CD4-positive, CD25-positive, alpha-beta regulatory T cell (primary cell): ENCODE data around the gene RFX2. TPM values are rescaled to one million over a fixed set of nuclear protein-coding genes. Genes with fewer than 3 reads are reported as not detected.

Experiments used
- ATAC-seq, 2 donors: fragments of 150-1000 bp; cut with Tn5 transposase; one replicate each; pipeline ENCODE4 v1.10.0; 2021; ENCODE audit warnings: low read depth in 2 of 2, moderate number of reproducible peaks in 2 of 2, moderate library complexity in 1 of 2
- DNase-seq, 3 donors: peaks; one replicate each; pipeline versions ENCODE4 v3.0.0 to v3.0.0-alpha.2; 2012 to 2022; ENCODE audit warnings: mixed read lengths in 1 of 3
- H3K27ac ChIP-seq: one replicate; pipeline ENCODE4 v1.7.0; 2013; ENCODE audit warnings: mild to moderate bottlenecking, low read length; ENCODE audit not compliant: insufficient read depth, poor library complexity, severe bottlenecking
- H3K27me3 ChIP-seq: one replicate; pipeline ENCODE4 v1.7.0; 2013; ENCODE audit warnings: low read length; ENCODE audit not compliant: control insufficient read depth, insufficient read depth
- H3K36me3 ChIP-seq: one replicate; pipeline ENCODE4 v1.7.0; 2013; ENCODE audit warnings: mild to moderate bottlenecking, low read length, moderate library complexity; ENCODE audit not compliant: control insufficient read depth, insufficient read depth
- H3K4me1 ChIP-seq: 2 replicates; pipeline ENCODE4 v1.7.0; 2013; ENCODE audit warnings: mild to moderate bottlenecking, low read length; ENCODE audit not compliant: insufficient read depth, control insufficient read depth, poor library complexity, severe bottlenecking
- H3K4me3 ChIP-seq: one replicate; pipeline ENCODE4 v1.7.0; 2013; ENCODE audit warnings: low read depth, mild to moderate bottlenecking, low read length, moderate library complexity
- H3K9me3 ChIP-seq, 2 experiments: 1 replicate in 1 of 2; 2 replicates in 1 of 2; pipeline ENCODE4 v1.7.0; 2013; ENCODE audit warnings: low read length in 2 of 2, mild to moderate bottlenecking in 1 of 2, moderate library complexity in 1 of 2; ENCODE audit not compliant: control insufficient read depth in 2 of 2
- H3K27ac Mint-ChIP-seq, 3 donors: one replicate each; pipeline ENCODE4 v1.8.0; 2020 to 2022; ENCODE audit warnings: mild to moderate bottlenecking in 3 of 3, mixed read lengths in 3 of 3, moderate library complexity in 2 of 3
- H3K27me3 Mint-ChIP-seq: one replicate; pipeline ENCODE4 v1.8.0; 2022; ENCODE audit warnings: mild to moderate bottlenecking, mixed read lengths
- H3K36me3 Mint-ChIP-seq: one replicate; pipeline ENCODE4 v1.8.0; 2020; ENCODE audit warnings: mixed read lengths
- H3K4me1 Mint-ChIP-seq, 4 donors: one replicate each; pipeline ENCODE4 v1.8.0; 2020 to 2022; ENCODE audit warnings: mixed read lengths in 4 of 4, mild to moderate bottlenecking in 1 of 4
- H3K4me3 Mint-ChIP-seq, 4 donors: one replicate each; pipeline ENCODE4 v1.8.0; 2020 to 2022; ENCODE audit warnings: mild to moderate bottlenecking in 4 of 4, mixed read lengths in 4 of 4, moderate library complexity in 3 of 4
- H3K9me3 Mint-ChIP-seq, 7 donors: one replicate each; pipeline ENCODE4 v1.8.0; 2020 to 2022; ENCODE audit warnings: mixed read lengths in 7 of 7, mild to moderate bottlenecking in 3 of 7, moderate library complexity in 2 of 7
- polyA plus RNA-seq, 4 donors: library from polyadenylated mRNA; unstranded; fragments of 300-500 nt; fragmentation: Illumina TruSeq; gene quantifications; one replicate each; pipeline ENCODE4 v1.2.3, GENCODE V29; 2021
- total RNA-seq: library from RNA; stranded (reverse); gene quantifications from one replicate; pipeline ENCODE4 v1.2.3, GENCODE V29; 2022

RFX2 gene
- total and polyA plus RNA-seq, 5 donors from 2014 or later, result 1.3 to 3.3 (median 2.3) TPM

- Histone ChIP-seq H3K9me3 (no peaks in the 10 kb centered on the region), H3K27ac (no peak overlapping the region), H3K36me3 (peaks cover 38% of the 10 kb centered on the region), H3K27me3 (no peaks in the 10 kb centered on the region), H3K4me3 (no peak overlapping the region), H3K4me1 (peaks cover 82% of the 10 kb centered on the region)
- peak overlapping the region; percentile 82 to 89 (median 87) for H3K27ac Mint-ChIP-seq
- H3K4me3 Mint-ChIP-seq, result peak overlapping the region in 1 of 4 donors; percentile 67
- peaks cover 13 to 95% (median 70%) of the 10 kb centered on the region in 4 donors for H3K4me1 Mint-ChIP-seq
- H3K27me3 Mint-ChIP-seq, result no peaks in the 10 kb centered on the region
- H3K36me3 Mint-ChIP-seq, result peaks cover 18% of the 10 kb centered on the region
- DNase-seq (no peak), ATAC-seq (no peak)
- no peaks in the 10 kb centered on the region for H3K9me3 Mint-ChIP-seq
These were observed 140.8 kb downstream of the RFX2 start for GRCh38 chr19:5969476-5969875.

DNA sequence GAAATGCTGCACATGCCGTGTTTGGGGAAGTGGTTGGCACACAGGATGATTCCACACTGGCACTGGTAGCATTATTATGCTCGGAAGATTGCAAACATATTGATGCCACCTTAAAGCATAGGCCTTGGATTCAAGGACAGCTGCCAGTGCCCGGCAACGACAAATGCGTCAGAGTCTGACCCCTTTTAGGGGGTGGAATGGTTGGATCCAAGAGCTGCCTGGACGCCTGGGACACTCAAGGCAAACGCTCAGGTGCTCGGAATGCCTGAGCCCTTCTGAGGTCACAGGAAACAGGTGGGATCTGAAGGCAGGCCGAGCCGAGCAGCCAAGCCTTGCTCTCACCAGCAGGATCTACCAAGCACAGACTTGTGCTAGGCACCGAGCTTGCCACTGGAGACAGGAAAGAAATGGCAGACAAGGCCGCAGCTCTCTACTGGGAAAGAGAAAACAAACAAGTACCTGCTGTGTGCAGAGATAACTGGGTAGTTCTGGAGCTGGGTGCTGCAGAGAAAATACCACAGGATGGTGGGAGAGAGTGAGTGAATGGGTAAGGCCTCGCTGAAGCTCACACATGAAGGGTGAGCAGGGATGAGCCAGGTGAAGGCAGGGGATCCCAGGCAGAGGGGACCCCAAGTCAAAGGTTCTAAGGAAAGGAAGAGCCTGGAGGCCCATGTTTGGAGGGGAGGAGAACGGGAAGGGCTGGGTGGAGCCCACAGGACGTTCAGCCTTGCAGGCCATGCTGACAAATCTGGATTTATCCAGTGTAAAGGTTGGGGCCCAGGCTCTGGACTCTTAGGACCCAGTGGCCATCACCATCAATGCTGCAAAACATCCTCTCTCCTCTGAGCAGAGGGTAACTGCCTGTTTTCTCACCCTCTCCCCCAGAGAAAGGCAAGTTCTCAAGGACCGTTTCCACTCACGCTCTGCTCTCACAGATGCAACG, 141.6 kb downstream of the RFX2 start:
- Histone ChIP-seq H3K4me1 (peaks cover 82% of the 10 kb centered on the region), H3K27ac (peak overlapping the region; percentile 60), H3K27me3 (no peaks in the 10 kb centered on the region), H3K36me3 (peaks cover 36% of the 10 kb centered on the region), H3K9me3 (no peaks in the 10 kb centered on the region), H3K4me3 (peak overlapping the region; percentile 1)
- H3K36me3 Mint-ChIP-seq, result peaks cover 21% of the 10 kb centered on the region
- no peaks in the 10 kb centered on the region for H3K27me3 Mint-ChIP-seq
- peaks cover 13 to 95% (median 71%) of the 10 kb centered on the region in 4 donors for H3K4me1 Mint-ChIP-seq
- DNase-seq (no peak), ATAC-seq (no peak)
- H3K9me3 Mint-ChIP-seq, result no peaks in the 10 kb centered on the region
- H3K27ac Mint-ChIP-seq, result peak overlapping the region; percentile 89 to 91 (median 90)
- peak overlapping the region; percentile 28 to 79 (median 74) for H3K4me3 Mint-ChIP-seq

DNA sequence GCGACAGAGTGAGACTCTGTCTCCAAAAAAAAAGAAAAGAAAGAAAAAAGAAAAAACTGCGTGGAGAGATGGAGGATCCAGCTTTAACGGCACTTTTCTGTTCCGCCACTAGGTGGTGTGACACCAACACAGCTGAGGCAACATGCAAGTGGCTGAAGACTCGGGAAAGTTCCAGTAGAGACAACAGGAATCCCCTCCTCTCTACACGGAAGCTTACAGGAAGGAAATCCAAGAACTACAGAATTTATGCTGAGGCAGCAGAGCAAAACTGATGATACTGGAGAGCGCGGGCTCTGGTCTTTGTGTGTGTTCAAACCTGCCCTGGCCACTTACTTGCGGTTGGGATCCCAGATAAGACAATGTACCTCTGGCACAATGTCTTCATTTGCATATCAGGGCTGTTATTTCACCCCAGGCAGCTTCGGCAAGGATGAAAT, 142.3 kb downstream of the RFX2 start:
- H3K36me3 ChIP-seq, result peaks cover 29% of the 10 kb centered on the region
- DNase-seq, result peak; percentile 57 to 71 (median 58)
- peak; percentile 57 to 67 for ATAC-seq
- H3K36me3 Mint-ChIP-seq, result peaks cover 21% of the 10 kb centered on the region
- peaks cover 82% of the 10 kb centered on the region for H3K4me1 ChIP-seq
- peak overlapping the region; percentile 1 for H3K4me3 ChIP-seq
- H3K4me3 Mint-ChIP-seq, result peak overlapping the region; percentile 61 to 89 (median 76)
- H3K27me3 Mint-ChIP-seq, result no peaks in the 10 kb centered on the region
- no peaks in the 10 kb centered on the region for H3K9me3 Mint-ChIP-seq
- H3K27ac Mint-ChIP-seq, result peak overlapping the region; percentile 89 to 98 (median 90)
- H3K4me1 Mint-ChIP-seq, result peaks cover 13 to 95% (median 73%) of the 10 kb centered on the region in 4 donors
- H3K9me3 ChIP-seq, result no peaks in the 10 kb centered on the region
- H3K27me3 ChIP-seq, result no peaks in the 10 kb centered on the region
- peak overlapping the region; percentile 60 for H3K27ac ChIP-seq

- Mint-ChIP-seq H3K27ac (peak overlapping the region; percentile 89 to 98 (median 90)), H3K4me3 (peak overlapping the region; percentile 61 to 89 (median 76))
- no peak for DNase-seq
These were observed 142.7 kb downstream of the RFX2 start for GRCh38 chr19:5967571-5967970.

DNA sequence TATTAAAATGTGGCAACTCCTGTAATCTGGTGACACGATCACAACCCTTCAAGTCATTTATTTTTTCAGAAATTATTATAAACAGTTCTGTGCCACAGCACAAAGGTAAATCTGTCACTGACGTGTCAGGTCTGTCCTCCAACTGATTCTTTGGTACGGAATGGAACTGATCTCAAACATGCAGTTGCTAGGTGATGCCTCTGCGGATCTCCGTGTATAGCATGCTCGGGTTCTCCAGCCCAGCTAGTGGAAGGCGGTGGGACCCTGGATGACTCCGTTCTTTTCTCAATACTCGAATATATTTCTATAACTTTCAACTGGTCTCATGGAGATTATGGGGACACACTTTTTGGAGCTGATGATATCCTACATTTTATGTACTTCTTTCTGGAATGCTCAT, 143.4 kb downstream of the RFX2 start:
- no peaks in the 10 kb centered on the region for H3K27me3 ChIP-seq
- H3K36me3 Mint-ChIP-seq, result peaks cover 22% of the 10 kb centered on the region
- H3K4me1 ChIP-seq, result peaks cover 84% of the 10 kb centered on the region
- H3K9me3 Mint-ChIP-seq, result no peaks in the 10 kb centered on the region
- ATAC-seq (no peak), DNase-seq (no peak)
- peaks cover 18 to 97% (median 74%) of the 10 kb centered on the region in 4 donors for H3K4me1 Mint-ChIP-seq
- no peak overlapping the region for H3K27ac ChIP-seq
- H3K36me3 ChIP-seq, result peaks cover 21% of the 10 kb centered on the region
- no peaks in the 10 kb centered on the region for H3K9me3 ChIP-seq
- H3K27me3 Mint-ChIP-seq, result no peaks in the 10 kb centered on the region
- no peak overlapping the region for H3K4me3 ChIP-seq
- peak overlapping the region in 2 of 3 donors; percentile 89 to 98 for H3K27ac Mint-ChIP-seq
- H3K4me3 Mint-ChIP-seq, result peak overlapping the region in 1 of 4 donors; percentile 32

More at GRCh38 chr19:5967571-5967970, 142.7 kb downstream of the RFX2 start:
- H3K36me3 ChIP-seq, result peaks cover 26% of the 10 kb centered on the region
- no peaks in the 10 kb centered on the region for H3K27me3 Mint-ChIP-seq
- H3K4me1 ChIP-seq, result peaks cover 82% of the 10 kb centered on the region
- H3K4me1 Mint-ChIP-seq, result peaks cover 13 to 97% (median 74%) of the 10 kb centered on the region in 4 donors
- H3K36me3 Mint-ChIP-seq, result peaks cover 23% of the 10 kb centered on the region
- H3K4me3 ChIP-seq, result peak overlapping the region; percentile 1
- no peaks in the 10 kb centered on the region for H3K9me3 ChIP-seq
- ATAC-seq, result no peak
- H3K27me3 ChIP-seq, result no peaks in the 10 kb centered on the region
- H3K9me3 Mint-ChIP-seq, result no peaks in the 10 kb centered on the region
- peak overlapping the region; percentile 60 for H3K27ac ChIP-seq

DNA sequence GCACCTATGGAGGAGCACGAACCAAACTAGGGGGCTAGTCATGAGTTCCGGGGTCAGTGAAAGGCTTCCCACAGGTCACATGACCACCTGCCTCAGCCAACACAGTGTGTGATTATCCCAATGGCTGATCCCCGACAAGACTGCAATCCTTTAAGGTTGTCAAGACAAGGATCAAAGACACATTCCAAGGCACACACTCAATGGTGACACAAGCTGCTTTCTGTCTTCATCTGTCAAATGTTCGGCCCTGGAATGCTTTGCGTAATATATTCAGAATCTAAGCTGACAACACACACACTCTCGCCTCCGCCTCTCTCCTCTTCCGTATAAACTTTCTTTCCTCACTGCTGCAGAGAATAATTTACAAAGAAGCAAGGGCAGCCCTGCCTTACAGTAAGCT, 144.1 kb downstream of the RFX2 start:
- Mint-ChIP-seq H3K4me3 (peak overlapping the region in 2 of 4 donors; percentile 11 to 88), H3K27ac (peak overlapping the region; percentile 29 to 94 (median 89))
- peaks cover 86% of the 10 kb centered on the region for H3K4me1 ChIP-seq

GRCh38 chr19:5964816-5965565, 145.3 kb downstream of the RFX2 start:
- Mint-ChIP-seq H3K27ac (peak overlapping the region; percentile 89 to 100 (median 99)), H3K4me1 (peaks cover 22 to 100% (median 75%) of the 10 kb centered on the region in 4 donors), H3K27me3 (no peaks in the 10 kb centered on the region), H3K36me3 (peaks cover 22% of the 10 kb centered on the region), H3K9me3 (no peaks in the 10 kb centered on the region), H3K4me3 (peak overlapping the region; percentile 29 to 73 (median 58))
- peak in 1 of 3 donors; percentile 71 for DNase-seq
- peaks cover 17% of the 10 kb centered on the region for H3K36me3 ChIP-seq
- no peaks in the 10 kb centered on the region for H3K9me3 ChIP-seq
- H3K4me3 ChIP-seq, result no peak overlapping the region
- H3K4me1 ChIP-seq, result peaks cover 98% of the 10 kb centered on the region
- no peaks in the 10 kb centered on the region for H3K27me3 ChIP-seq
- H3K27ac ChIP-seq, result peak overlapping the region; percentile 60
- ATAC-seq, result no peak

More for the DNA sequence above, 144.1 kb downstream of the RFX2 start:
- no peaks in the 10 kb centered on the region for H3K27me3 Mint-ChIP-seq
- H3K27me3 ChIP-seq, result no peaks in the 10 kb centered on the region
- no peaks in the 10 kb centered on the region for H3K9me3 ChIP-seq
- ATAC-seq (no peak), DNase-seq (no peak)
- no peak overlapping the region for H3K4me3 ChIP-seq
- H3K9me3 Mint-ChIP-seq, result no peaks in the 10 kb centered on the region
- peak overlapping the region; percentile 60 for H3K27ac ChIP-seq
- peaks cover 22% of the 10 kb centered on the region for H3K36me3 Mint-ChIP-seq
- H3K36me3 ChIP-seq, result peaks cover 18% of the 10 kb centered on the region
- H3K4me1 Mint-ChIP-seq, result peaks cover 18 to 97% (median 74%) of the 10 kb centered on the region in 4 donors
